SHP77 treated with DMSO at 0.1 percent for 48 hours (cell line): Measurements from ENCODE around the gene ADCY10.
"Not testable (repeated sequence)": the region's sequence is repeated elsewhere in the genome, so short reads cannot be mapped to it uniquely, and the experiment has no call there.

Experiments
- DNase-seq: peaks from one replicate; lab custom pipeline; 2025; lab: John Stamatoyannopoulos, UW

ADCY10 gene

DNA sequence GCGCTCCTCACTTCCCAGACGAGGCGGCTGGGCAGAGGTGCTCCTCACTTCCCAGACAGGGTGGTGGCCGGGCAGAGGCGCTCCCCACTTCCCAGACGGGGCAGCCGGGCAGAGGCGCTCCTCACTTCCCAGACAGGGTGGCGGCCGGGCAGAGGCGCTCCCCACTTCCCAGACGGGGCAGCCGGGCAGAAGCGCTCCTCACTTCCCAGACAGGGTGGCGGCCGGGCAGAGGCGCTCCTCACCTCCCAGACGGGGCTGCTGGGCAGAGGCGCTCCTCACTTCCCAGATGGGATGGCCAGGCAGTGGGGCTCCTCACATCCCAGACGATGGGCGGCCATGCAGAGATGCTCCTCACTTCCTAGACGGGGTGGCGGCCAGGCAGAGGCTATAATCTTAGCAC lies 107.7 kb downstream of the ADCY10 start:
- not testable (repeated sequence) for DNase-seq

- DNase-seq = no peak
Measured at GRCh38 chr1:167805041-167805556, 108.8 kb downstream of the ADCY10 start.

GRCh38 chr1:167803358-167804207 lies 110.4 kb downstream of the ADCY10 start:
- peak; percentile 92 for DNase-seq

DNA sequence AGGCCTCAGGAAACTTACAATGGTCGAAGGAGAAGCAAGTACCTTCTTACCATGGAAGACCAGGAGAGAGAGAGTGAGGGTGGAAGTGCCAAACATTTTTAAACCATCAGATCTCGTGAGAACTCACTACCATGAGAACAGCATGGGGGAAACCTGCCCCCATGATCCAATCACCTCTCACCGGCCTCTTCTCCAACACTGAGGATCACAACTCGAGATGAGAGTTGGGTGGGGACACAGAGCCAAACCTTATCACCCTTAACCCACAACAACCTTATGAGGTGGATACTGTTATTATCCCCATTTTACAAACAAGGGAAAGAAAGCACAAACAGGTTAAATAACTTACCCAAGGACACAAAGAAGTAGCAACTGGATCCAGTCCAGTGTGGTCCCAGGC lies 111.7 kb downstream of the ADCY10 start:
- no peak for DNase-seq

- no peak for DNase-seq
Measured at GRCh38 chr1:167800251-167800650, 113.7 kb downstream of the ADCY10 start.

GRCh38 chr1:167799747-167800146 lies 114.2 kb downstream of the ADCY10 start:
- no peak for DNase-seq

DNA sequence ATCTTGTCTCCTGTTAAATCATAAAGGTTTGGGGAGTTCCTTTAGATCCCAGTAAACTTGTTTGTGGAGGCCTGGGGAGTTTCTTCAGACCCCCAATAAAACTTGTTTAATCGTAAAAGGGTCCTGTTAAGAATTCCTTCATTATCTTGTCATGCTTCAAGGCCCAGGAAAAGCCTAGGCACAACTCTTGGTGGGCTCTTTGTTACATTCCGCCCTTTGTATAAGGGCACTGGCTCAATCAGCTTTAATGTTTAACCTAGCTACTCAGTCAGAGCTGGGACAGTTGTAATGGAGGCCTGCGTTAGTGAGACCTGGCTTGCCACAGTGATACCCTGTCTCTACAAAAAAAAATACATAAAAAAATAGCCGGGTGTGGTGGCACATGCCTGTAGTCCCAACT lies 115.0 kb downstream of the ADCY10 start:
- no peak for DNase-seq

DNA sequence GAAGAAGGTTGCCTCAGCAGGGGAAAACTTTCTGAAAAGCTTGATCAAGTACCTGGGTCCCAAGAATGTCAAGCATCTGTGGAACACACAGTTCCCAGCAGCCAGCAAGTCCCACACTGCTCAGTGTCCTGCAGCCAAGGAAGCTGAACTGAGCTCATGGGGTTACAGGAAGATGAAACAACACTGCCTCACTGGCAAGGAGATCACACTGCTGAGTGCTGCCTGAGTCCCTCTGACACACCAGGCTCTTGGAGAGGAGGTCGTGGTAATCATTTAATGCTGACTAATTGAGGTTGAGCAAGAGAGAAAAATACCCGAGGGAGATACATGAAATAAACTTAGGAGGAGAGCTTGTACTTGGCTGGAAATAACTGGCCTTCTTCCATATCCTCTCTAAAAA lies 116.9 kb downstream of the ADCY10 start:
- DNase-seq = no peak

DNA sequence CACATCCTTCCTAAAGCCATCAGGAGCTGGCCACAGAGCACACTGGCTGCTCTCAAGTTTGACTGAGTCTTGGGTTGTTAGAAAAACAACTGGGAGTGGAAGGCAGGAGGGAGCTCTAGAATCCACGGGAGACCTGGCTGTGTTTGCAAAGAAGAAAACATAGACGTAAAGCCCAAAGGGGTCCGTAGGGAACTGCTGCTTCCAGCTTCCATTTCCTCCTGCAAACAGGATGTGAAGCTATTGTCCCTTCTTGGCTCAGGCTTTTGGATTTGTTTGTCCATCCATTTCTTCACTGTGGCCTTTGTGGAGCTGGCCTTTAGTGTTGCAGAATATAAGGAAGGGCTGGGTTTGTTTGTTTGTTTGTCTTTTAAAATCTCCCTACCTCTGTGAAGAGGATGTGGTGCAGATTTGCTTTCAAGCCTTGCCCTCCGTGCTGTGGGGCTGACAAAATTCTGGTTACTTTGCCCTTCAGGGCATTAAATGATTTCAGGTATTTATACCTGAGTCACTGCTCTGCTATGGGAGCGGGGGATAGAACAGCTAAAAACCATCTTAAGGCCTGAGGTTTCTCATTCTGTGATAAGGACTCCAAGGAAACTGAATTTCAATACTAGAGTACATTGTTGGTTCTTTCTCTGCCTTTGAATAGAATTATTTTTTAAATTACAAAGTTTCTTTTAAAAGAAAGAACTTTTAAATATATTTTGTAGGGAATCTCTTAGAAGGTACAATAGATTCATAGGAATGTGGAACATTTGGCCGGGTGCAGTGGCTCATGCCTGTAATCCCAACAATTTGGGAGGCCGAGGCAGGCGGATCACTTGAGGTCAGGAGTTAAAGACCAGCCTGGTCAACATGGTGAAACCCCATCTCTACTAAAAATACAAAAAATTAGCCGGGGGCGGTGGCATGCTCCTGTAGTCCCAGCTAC lies 117.9 kb downstream of the ADCY10 start:
- DNase-seq = no peak

- no peak for DNase-seq
Measured at GRCh38 chr1:167794043-167794442, 119.9 kb downstream of the ADCY10 start.

DNA sequence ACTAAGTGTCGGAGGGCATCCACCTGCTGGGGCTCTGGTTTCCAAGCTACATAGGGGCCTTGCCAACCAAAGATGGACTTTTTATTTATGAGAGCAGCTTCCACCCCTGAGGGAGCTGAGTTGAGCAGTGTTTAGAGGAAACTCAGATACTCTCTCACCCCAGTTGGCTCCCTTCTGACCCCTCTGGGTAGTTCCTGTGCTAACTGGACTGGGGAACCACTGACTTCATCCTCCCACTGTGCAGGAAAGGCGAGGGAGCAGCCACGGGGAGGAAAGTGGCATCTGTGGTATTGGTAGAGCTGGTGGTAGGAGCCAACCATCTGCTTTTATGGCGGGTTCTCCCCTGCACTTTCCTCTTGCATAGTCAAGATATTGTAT lies 121.8 kb downstream of the ADCY10 start:
- no peak for DNase-seq

GRCh38 chr1:167791281-167792187 lies 122.4 kb downstream of the ADCY10 start:
- DNase-seq = no peak

- no peak for DNase-seq
Measured at GRCh38 chr1:167790117-167790516, 123.8 kb downstream of the ADCY10 start.

DNA sequence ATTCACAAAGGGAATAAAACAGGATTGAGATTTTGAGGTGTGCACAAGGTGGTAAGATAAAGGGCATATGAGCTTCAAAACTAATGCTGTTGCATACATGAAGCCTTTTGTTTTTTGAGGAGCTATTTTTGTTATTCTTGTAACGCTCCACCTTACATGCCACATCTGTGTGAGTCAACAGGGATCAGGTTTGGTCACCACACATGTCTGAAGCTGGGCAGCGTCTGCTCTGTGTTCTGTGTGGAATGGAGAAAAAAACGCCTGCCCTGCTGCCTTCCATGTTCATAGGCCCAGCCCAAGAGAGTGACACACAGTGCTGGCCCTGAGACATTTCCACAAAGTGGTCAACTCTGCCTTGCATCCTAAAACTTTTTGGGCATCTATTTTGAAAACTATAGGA lies 124.4 kb downstream of the ADCY10 start:
- DNase-seq = no peak

GRCh38 chr1:167786502-167786901 lies 127.4 kb downstream of the ADCY10 start:
- DNase-seq = no peak

DNA sequence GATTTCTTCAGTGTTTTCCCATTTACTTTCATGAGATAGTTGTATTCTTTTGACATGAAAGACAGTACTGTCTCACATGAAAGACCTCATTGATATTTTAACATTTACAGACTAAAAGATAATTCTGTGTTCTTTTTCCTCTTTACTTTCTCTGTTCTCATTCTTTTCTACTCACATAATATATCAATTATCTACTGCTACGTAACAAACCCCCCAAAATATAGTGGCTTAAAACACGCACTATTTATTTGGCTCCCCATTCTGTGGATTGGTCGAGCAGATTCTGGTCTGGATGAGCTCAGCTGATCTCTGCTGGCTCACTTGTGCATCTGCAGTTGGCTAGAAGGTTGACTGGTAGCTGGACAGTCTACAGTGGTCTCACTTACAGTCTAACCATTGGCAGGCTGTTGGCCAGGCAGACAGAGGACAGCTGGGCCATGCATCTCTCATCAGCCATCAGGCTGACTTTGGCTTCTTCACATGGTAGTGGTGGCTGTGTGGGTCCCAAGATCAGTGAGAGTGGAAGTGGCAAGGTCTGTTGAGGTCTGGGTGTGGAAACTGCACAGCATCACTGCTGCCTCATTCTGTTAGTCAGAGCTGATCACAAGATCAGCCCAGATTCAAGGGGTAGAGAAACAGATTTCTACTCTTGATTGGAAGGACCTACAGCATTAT lies 128.9 kb downstream of the ADCY10 start:
- DNase-seq = no peak

DNA sequence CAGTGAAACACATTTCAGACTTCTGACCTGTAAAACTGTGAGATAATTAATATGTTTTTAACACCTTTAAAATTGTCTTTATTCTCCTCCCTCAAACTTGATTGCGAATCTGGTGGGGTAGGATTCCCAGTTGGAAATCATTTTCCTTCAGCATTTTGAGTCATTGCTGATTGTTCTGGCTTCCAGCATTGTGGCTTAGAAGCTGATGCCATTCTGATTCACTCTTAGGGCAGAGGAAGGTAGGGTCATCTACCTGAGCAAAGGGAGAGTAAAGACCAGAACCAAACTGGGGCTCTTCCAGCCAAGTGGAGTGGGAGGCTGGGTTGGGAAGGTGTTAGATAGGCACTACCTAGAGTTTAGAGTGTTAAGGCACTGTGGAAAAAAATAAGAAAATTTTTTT lies 131.0 kb downstream of the ADCY10 start:
- no peak for DNase-seq

- DNase-seq = no peak
Measured at GRCh38 chr1:167781558-167781957, 132.4 kb downstream of the ADCY10 start.

DNA sequence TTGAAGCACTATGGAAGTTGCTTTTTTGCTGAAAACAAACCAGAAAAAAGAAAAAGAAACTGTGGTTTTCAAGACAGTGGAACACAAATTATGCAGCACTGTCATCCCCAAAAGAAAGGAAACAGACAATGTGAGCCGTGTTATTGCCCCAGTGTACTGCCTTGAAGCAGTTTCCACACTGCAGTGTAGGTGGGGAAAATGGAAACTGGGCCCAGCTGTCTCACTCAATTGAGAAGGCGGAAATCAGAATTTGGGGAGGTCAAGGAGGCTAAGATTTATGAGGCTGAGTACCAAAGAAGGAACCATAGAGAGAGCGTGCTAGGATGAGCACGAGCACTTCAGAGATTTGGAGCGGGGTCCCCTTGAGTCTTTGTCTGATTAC lies 136.7 kb downstream of the ADCY10 start:
- DNase-seq = no peak

- DNase-seq = no peak
Measured at GRCh38 chr1:167776616-167777268, 137.2 kb downstream of the ADCY10 start.

GRCh38 chr1:167776151-167776550 lies 137.8 kb downstream of the ADCY10 start:
- no peak for DNase-seq
